ENCODE results near the gene KSR1.

Gene KSR1

DNA sequence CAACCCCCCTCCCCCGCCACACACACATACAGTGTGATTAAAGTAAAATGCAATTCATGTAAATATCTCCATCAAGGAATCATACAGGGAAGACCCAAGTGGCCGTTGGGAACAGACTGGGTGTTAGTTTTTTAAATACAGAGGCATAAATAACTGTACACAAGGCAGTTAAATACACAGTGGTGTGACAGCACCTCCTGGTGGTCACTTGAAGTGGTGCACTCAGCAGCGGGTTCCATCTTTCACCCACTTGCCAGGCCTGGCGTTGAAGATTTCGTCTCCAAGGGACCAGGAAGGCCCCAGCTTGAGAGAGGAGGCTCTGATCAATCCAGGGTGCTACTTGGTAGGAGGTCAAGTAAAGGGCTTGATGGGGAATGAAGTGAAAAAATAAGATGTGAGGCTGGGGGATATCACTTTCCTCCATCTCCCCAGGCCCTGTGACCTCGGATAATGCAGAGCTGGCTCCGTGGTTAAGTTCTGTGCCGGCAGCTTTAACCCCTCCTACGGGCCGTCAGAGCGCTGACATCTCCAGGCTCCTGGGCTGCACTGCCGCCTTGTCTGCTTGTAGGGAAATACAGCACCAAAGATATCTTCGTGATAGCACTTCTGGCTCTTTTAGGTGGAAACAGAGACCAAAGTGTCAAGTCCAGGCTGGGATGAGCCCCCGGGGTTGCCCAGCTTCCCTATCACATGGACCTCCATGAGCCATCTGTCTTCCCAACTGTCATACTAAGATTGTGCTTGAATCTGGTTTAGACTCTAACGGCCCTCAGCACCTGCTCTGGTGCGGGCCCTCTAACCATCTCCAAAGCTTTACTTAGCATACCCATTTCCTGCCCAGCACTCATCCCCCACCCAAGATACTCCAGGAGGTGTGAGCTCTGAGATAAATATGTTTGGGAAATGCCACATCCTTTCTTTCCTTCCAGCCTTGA lies 195.4 kb downstream of the KSR1 start:
- TF ChIP-seq FOXM1 (IDR thresholded peaks at IDR 0.05; ENCODE audit: borderline replicate concordance, low read depth) (no peak), RAD21 (IDR thresholded peaks at IDR 0.05; ENCODE audit: low read depth) (peak; percentile 70)

DNA sequence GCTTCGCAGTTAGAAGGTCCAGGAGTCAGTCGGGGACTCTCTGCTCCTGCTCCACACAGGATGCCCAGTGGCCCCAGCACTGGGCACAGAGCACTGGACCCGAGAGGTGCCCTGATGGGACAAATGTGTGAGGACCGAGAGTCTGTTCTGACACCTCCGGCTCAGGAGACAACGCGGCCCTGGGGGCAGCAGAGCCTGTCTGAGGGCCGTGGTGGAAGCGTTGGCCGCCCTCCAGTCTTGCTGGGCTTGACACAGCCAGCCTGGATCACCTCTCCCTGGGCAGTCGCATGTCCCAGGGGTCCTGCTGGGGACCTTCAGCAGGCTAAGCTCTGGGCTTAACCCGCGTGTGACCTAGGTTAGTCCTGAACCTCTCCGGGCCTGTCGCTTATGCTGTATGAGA lies 197.9 kb downstream of the KSR1 start:
- TF ChIP-seq TEAD4 (IDR thresholded peaks at IDR 0.05) (no peak), CREB1 (IDR thresholded peaks at IDR 0.05; ENCODE audit: low read depth) (no peak), RAD21 (IDR thresholded peaks at IDR 0.05; ENCODE audit: low read depth) (no peak), TCF12 (IDR thresholded peaks at IDR 0.05; ENCODE audit: low read depth) (no peak), TAF1 (IDR thresholded peaks at IDR 0.05; ENCODE audit: low read depth) (no peak), ZBTB7A (IDR thresholded peaks at IDR 0.05; ENCODE audit: low read depth) (no peak), CEBPB (IDR thresholded peaks at IDR 0.05) (no peak), EP300 (IDR thresholded peaks at IDR 0.05; ENCODE audit: borderline replicate concordance) (no peak), EGR1 (IDR thresholded peaks at IDR 0.05) (no peak)
- TF ChIP-seq, protein P1, sequence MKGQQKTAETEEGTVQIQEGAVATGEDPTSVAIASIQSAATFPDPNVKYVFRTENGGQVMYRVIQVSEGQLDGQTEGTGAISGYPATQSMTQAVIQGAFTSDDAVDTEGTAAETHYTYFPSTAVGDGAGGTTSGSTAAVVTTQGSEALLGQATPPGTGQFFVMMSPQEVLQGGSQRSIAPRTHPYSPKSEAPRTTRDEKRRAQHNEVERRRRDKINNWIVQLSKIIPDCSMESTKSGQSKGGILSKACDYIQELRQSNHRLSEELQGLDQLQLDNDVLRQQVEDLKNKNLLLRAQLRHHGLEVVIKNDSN (IDR thresholded peaks at IDR 0.05) = no peak
- TF ChIP-seq, protein P2, sequence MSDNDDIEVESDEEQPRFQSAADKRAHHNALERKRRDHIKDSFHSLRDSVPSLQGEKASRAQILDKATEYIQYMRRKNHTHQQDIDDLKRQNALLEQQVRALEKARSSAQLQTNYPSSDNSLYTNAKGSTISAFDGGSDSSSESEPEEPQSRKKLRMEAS (IDR thresholded peaks at IDR 0.05) = no peak
- TF ChIP-seq, protein P3, sequence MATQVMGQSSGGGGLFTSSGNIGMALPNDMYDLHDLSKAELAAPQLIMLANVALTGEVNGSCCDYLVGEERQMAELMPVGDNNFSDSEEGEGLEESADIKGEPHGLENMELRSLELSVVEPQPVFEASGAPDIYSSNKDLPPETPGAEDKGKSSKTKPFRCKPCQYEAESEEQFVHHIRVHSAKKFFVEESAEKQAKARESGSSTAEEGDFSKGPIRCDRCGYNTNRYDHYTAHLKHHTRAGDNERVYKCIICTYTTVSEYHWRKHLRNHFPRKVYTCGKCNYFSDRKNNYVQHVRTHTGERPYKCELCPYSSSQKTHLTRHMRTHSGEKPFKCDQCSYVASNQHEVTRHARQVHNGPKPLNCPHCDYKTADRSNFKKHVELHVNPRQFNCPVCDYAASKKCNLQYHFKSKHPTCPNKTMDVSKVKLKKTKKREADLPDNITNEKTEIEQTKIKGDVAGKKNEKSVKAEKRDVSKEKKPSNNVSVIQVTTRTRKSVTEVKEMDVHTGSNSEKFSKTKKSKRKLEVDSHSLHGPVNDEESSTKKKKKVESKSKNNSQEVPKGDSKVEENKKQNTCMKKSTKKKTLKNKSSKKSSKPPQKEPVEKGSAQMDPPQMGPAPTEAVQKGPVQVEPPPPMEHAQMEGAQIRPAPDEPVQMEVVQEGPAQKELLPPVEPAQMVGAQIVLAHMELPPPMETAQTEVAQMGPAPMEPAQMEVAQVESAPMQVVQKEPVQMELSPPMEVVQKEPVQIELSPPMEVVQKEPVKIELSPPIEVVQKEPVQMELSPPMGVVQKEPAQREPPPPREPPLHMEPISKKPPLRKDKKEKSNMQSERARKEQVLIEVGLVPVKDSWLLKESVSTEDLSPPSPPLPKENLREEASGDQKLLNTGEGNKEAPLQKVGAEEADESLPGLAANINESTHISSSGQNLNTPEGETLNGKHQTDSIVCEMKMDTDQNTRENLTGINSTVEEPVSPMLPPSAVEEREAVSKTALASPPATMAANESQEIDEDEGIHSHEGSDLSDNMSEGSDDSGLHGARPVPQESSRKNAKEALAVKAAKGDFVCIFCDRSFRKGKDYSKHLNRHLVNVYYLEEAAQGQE (IDR thresholded peaks at IDR 0.05; ENCODE audit: low read depth) = no peak

DNA sequence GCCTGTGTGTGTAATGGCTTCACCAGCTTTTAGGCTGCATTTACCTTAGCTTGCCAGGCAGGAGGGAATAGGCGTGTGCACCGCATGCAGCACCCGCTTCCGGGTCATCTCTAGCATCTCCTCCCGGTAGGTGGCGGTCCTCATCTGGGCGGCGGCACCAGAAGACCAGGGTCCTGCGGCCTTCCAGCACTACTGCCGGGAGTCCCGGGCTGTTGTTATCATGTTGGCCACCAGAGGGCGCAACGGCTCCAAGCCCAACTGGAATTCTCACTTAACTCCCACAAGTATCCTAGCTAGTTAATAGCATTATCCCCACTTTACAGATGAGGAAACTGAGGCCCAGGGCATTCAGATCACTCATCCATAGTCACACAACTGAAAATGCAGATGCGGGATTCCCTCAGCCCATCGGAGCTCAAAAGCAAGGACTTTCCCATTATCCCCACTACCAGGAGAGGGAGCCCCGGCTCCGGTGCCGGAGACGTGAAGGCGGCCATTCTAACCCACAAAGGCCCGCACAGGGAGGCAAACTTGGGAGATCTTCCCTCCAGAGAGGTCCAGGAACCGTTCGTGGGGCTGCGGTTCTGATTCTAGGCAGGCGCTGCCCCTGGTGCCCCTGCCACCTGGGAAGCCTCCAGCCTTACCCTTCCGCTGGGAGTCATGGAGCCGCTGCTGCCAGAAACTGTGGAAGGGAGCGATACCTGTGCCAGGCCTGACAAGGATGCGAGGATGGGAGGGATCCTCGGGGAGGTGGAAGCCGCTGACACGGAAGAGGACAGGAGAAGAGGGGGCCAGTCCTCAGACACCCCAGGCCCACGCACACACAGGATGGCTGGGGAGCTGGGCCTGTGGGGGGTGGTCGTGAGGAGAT lies 198.6 kb downstream of the KSR1 start:
- TF ChIP-seq RAD21 (IDR thresholded peaks at IDR 0.05; ENCODE audit: low read depth) = peak; percentile 61
- TF ChIP-seq FOXM1 (IDR thresholded peaks at IDR 0.05; ENCODE audit: borderline replicate concordance, low read depth) = no peak
- TF ChIP-seq, protein P3 (IDR thresholded peaks at IDR 0.05; ENCODE audit: low read depth) = no peak

DNA sequence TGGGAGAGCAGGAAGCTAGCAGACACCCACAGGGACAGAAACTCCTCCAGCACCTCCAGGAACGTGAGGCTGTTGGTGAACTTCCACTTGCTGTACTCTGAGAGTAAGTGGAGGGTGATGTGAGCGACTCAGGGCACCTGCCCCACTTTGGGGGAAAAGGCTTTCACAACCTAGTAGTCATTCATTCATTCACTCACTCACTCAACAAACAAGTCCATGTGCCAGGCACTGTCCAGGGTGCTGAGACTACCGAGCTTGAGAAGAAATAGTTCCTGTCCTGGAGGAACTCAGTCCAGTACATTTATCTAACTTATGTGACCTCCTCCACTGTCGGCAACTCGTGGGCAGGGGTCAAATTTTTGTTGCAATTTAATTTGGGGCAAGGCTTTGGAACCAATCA lies 201.4 kb downstream of the KSR1 start:
- TF ChIP-seq YY1 (IDR thresholded peaks at IDR 0.05; ENCODE audit: low read depth) (no peak), CREB1 (IDR thresholded peaks at IDR 0.05; ENCODE audit: low read depth) (no peak), CEBPB (IDR thresholded peaks at IDR 0.05) (no peak), TEAD4 (IDR thresholded peaks at IDR 0.05) (no peak), NFIC (IDR thresholded peaks at IDR 0.05) (no peak), EGR1 (IDR thresholded peaks at IDR 0.05) (no peak), TAF1 (IDR thresholded peaks at IDR 0.05; ENCODE audit: low read depth) (no peak), FOXM1 (IDR thresholded peaks at IDR 0.05; ENCODE audit: borderline replicate concordance, low read depth) (no peak), RAD21 (IDR thresholded peaks at IDR 0.05; ENCODE audit: low read depth) (no peak), TCF12 (IDR thresholded peaks at IDR 0.05; ENCODE audit: low read depth) (no peak)
- TF ChIP-seq, protein P1 (IDR thresholded peaks at IDR 0.05) = no peak
- TF ChIP-seq, protein P3 (IDR thresholded peaks at IDR 0.05; ENCODE audit: low read depth) = peak; percentile 92
- TF ChIP-seq, protein P2 (IDR thresholded peaks at IDR 0.05) = peak; percentile 81
